ENCODE data around the gene ETFDH.
A peak's percentile ranks its signal among the peaks of the same experiment; 100 is the strongest.
"Not testable (repeated sequence)": the region's sequence is repeated elsewhere in the genome, so short reads cannot be mapped to it uniquely, and the experiment has no call there.

Gene ETFDH

DNA sequence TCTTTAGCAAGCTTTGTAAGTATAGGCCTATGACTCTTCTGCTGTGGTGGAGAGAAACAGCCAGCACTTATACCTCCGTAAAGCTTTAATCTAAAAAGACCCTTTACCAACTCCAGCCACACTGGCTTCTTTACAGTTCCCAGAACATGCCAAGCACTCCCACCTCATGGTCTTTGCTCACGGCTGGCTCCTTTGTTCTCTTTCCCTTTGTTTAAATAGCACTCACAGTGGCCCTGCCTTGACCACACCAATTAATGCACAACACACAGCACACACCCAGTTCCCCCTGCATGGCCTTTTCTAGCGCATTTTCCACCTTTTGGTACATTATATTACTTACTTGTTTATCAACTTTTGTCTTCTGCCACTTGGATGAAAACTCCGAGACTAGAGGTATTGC, 32.2 kb downstream of the ETFDH start:
- Histone ChIP-seq H3K9ac (ENCODE audit: low read length) (no peak overlapping the region), H3K4me3 (ENCODE audit: low read length) (no peak overlapping the region), H3K4me2 (ENCODE audit: low read depth, low read length) (no peak overlapping the region), H4K20me1 (ENCODE audit: insufficient read depth, low read length) (no peaks in the 10 kb centered on the region), H3K27me3 (replicated peaks; ENCODE audit: insufficient read depth, low read length) (no peaks in the 10 kb centered on the region), H3K27ac (ENCODE audit: low read length) (no peak overlapping the region), H3K9me3 (replicated peaks; ENCODE audit: insufficient read depth, low read length) (no peaks in the 10 kb centered on the region), H2AFZ (ENCODE audit: low read length) (no peak overlapping the region), H3K36me3 (replicated peaks; ENCODE audit: insufficient read depth, low read length) (no peaks in the 10 kb centered on the region), H3K4me1 (ENCODE audit: low read length) (no peaks in the 10 kb centered on the region), H3K79me2 (ENCODE audit: low read length) (no peaks in the 10 kb centered on the region), H3F3A (ENCODE audit: insufficient read depth, low read length) (no peaks in the 10 kb centered on the region), H3K9me2 (replicated peaks; ENCODE audit: insufficient read depth, low read length) (no peaks in the 10 kb centered on the region)
- TF ChIP-seq EZH2 (optimal IDR thresholded peaks at IDR 0.05; ENCODE audit: low read depth, low read length) (no peak), EZH2phosphoT487 (IDR thresholded peaks at IDR 0.05; ENCODE audit: low read length) (no peak)
- TF ChIP-seq, protein P1, sequence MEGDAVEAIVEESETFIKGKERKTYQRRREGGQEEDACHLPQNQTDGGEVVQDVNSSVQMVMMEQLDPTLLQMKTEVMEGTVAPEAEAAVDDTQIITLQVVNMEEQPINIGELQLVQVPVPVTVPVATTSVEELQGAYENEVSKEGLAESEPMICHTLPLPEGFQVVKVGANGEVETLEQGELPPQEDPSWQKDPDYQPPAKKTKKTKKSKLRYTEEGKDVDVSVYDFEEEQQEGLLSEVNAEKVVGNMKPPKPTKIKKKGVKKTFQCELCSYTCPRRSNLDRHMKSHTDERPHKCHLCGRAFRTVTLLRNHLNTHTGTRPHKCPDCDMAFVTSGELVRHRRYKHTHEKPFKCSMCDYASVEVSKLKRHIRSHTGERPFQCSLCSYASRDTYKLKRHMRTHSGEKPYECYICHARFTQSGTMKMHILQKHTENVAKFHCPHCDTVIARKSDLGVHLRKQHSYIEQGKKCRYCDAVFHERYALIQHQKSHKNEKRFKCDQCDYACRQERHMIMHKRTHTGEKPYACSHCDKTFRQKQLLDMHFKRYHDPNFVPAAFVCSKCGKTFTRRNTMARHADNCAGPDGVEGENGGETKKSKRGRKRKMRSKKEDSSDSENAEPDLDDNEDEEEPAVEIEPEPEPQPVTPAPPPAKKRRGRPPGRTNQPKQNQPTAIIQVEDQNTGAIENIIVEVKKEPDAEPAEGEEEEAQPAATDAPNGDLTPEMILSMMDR (IDR thresholded peaks at IDR 0.05; ENCODE audit: low read length), result no peak
- DNase-seq, result no peak

GRCh38 chr4:158710814-158711213, 38.7 kb downstream of the ETFDH start:
- H3K9me3 ChIP-seq (replicated peaks; ENCODE audit: insufficient read depth, low read length), result no peaks in the 10 kb centered on the region
- H3K9me2 ChIP-seq (replicated peaks; ENCODE audit: insufficient read depth, low read length), result no peaks in the 10 kb centered on the region
- H3F3A ChIP-seq (ENCODE audit: insufficient read depth, low read length), result no peaks in the 10 kb centered on the region
- TF ChIP-seq, protein P1 (IDR thresholded peaks at IDR 0.05; ENCODE audit: low read length), result peak; percentile 33
- no peak for TF ChIP-seq EZH2phosphoT487 (IDR thresholded peaks at IDR 0.05; ENCODE audit: low read length)
- no peaks in the 10 kb centered on the region for H3K4me1 ChIP-seq (ENCODE audit: low read length)
- H2AFZ ChIP-seq (ENCODE audit: low read length), result no peak overlapping the region
- H3K4me2 ChIP-seq (ENCODE audit: low read depth, low read length), result no peak overlapping the region
- H4K20me1 ChIP-seq (ENCODE audit: insufficient read depth, low read length), result no peaks in the 10 kb centered on the region
- 0 out of 2 replicates have a peak, but pooled peaks cover under 1% of the 10 kb centered on the region for H3K79me2 ChIP-seq (ENCODE audit: low read length)
- DNase-seq, result no peak
- no peaks in the 10 kb centered on the region for H3K27me3 ChIP-seq (replicated peaks; ENCODE audit: insufficient read depth, low read length)
- H3K9ac ChIP-seq (ENCODE audit: low read length), result no peak overlapping the region
- H3K4me3 ChIP-seq (ENCODE audit: low read length), result no peak overlapping the region
- H3K27ac ChIP-seq (ENCODE audit: low read length), result no peak overlapping the region
- peaks cover 5% of the 10 kb centered on the region; the same call in 1 of the 2 replicates for H3K36me3 ChIP-seq (replicated peaks; ENCODE audit: insufficient read depth, low read length)

DNA sequence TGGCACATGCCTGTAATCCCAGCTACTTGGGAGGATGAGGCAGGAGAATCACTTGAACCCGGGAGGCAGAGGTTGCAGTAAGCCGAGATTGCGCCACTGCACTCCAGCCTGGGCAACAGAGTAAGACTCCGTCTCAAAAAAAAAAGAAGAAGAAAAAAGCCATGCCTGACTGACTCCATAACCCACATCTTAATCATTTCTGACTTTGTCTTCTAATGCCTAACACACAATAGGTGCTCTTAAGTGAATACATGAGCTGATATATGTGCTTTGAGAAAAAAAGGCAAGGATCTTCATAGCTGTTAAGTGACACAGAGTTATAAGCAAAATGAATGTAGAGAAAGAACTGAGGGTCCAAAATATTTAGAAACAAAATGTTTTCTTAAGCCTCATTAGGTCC, 40.5 kb downstream of the ETFDH start:
- not testable (repeated sequence) for H4K20me1 ChIP-seq (ENCODE audit: insufficient read depth, low read length); H3K9me2 ChIP-seq (replicated peaks; ENCODE audit: insufficient read depth, low read length); H3K9me3 ChIP-seq (replicated peaks; ENCODE audit: insufficient read depth, low read length); H3K27me3 ChIP-seq (replicated peaks; ENCODE audit: insufficient read depth, low read length); H3K4me1 ChIP-seq (ENCODE audit: low read length); H3K4me3 ChIP-seq (ENCODE audit: low read length); H3K4me2 ChIP-seq (ENCODE audit: low read depth, low read length); H3K27ac ChIP-seq (ENCODE audit: low read length); DNase-seq; H3K79me2 ChIP-seq (ENCODE audit: low read length); H3K9ac ChIP-seq (ENCODE audit: low read length); H3K36me3 ChIP-seq (replicated peaks; ENCODE audit: insufficient read depth, low read length); H3F3A ChIP-seq (ENCODE audit: insufficient read depth, low read length); H2AFZ ChIP-seq (ENCODE audit: low read length)

- Histone ChIP-seq H3K9ac (ENCODE audit: low read length) (no peak overlapping the region), H3K9me2 (replicated peaks; ENCODE audit: insufficient read depth, low read length) (no peaks in the 10 kb centered on the region), H4K20me1 (ENCODE audit: insufficient read depth, low read length) (no peaks in the 10 kb centered on the region), H3K4me2 (ENCODE audit: low read depth, low read length) (no peak overlapping the region), H2AFZ (ENCODE audit: low read length) (no peak overlapping the region), H3K27ac (ENCODE audit: low read length) (no peak overlapping the region), H3K27me3 (replicated peaks; ENCODE audit: insufficient read depth, low read length) (no peaks in the 10 kb centered on the region), H3K4me1 (ENCODE audit: low read length) (no peaks in the 10 kb centered on the region), H3K4me3 (ENCODE audit: low read length) (no peak overlapping the region), H3K9me3 (replicated peaks; ENCODE audit: insufficient read depth, low read length) (no peaks in the 10 kb centered on the region), H3K79me2 (ENCODE audit: low read length) (peaks cover 12% of the 10 kb centered on the region; the same call in 1 of the 2 replicates), H3F3A (ENCODE audit: insufficient read depth, low read length) (no peaks in the 10 kb centered on the region), H3K36me3 (replicated peaks; ENCODE audit: insufficient read depth, low read length) (peaks cover 17% of the 10 kb centered on the region; the same call in 1 of the 2 replicates)
- TF ChIP-seq, protein P1 (IDR thresholded peaks at IDR 0.05; ENCODE audit: low read length), result no peak
- TF ChIP-seq EZH2phosphoT487 (IDR thresholded peaks at IDR 0.05; ENCODE audit: low read length) (no peak), EZH2 (optimal IDR thresholded peaks at IDR 0.05; ENCODE audit: low read depth, low read length) (no peak)
- no peak for DNase-seq
Observed at GRCh38 chr4:158714937-158715336, 42.8 kb downstream of the ETFDH start.
